Stimulated activated CD4-positive, alpha-beta T cell treated with anti-CD3 and anti-CD28 coated beads, Interleukin-1b, Interleukin-23, amount 100 ng/mL, for 1 hour (primary cell): Measurements from ENCODE around the gene PLEKHA7.

Experiments
- DNase-seq, 2 donors: peaks; one replicate each; pipeline ENCODE4 v3.0.0-alpha.2; 2020; ENCODE audit warnings: low read depth in 2 of 2

Gene PLEKHA7

DNA sequence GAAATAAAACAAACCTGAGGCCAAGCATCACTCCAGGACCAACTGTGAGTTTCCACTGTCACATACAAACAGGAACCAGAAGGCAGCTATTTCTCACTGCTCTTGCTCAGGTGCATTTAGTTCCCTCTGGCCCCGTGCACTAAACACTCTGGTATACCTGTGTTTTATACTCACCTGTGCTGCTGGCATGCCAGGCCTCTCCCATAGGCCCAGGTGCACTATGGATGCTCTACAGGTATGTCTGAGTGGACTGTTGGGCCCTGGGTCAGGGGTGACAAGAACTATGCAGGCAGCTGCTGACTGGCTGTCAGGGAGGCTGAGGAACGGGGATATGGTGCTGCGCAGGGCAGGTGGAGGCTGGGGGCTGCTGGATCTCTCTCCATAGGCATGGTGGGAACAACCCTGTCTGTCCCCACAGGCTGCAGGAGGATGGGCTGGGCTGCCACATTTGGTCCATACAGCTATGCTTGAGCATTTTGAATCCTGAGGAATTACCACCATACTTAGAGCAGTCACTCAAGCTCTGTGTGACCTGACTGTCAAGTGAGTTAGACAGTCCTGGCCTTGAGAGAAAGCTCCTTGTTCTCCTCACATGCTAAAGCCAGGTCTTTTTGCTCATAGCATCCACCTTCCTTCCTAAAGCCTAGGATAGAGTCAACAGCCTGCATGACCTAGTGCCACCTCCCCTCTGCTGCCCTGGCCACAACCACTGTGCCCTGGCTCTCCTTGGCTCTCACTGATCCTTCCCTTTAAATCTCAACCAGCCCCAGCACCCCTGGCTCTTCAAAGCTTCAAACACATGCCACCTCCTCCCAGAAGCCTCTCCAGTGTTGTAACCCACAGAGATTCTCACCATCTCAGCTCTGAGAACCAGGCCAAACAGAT lies 202.8 kb downstream of the PLEKHA7 start:
- no peak for DNase-seq

DNA sequence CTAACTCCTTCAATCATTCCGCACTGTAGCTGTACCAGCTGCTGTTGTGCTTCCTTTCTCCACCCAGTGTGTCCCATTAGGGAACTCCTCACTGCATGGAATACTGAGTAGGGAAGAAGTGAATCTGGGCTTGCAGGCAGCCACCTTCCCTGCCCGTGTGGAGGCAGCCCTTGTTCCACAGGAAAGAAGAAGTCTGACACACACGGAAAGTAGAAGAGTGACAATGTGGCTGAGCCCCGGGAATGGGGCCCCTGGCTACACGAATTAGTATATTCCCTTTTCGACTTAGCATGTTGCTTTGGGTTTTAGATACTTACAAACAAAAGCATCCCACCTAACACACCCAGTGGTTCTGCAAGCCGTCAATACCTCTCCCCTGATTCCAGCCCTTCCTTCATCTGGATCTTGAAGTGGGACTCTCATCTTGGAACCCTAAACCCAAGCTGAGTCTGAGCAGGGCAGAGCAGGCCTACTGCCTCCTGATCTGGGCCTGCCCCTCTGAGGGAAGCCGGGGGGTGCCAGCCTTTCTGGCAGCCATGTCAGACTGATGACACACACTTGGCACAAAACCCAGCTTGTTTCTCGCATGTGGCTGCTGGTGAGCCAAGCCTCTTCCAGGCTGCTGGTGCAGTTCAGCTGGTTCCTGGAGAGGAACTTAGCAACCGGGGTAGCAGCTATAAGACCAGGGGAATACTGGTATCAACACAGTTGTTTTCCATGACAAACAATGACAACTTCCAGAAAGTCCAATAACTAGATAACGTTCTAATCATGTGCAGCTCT lies 204.1 kb downstream of the PLEKHA7 start:
- no peak for DNase-seq

DNA sequence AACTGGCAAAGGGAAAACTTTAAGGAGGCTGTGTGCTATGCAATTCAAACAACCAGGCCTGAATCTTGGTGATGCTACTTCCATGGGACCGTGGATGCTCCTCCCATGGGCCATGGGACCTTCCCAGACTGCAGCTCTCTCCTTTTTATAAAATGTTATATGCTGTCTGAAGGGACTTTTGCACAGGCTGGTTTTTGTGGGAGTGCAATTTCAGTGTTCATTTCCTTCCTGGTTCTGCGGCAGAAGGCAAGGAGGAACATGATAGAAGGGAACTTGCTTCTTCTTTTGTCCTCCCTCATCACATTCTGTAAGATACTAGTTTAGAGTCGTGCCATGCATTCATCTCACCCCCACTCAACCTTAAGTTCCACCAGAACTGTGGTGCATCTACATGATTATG lies 206.9 kb downstream of the PLEKHA7 start:
- no peak for DNase-seq

DNA sequence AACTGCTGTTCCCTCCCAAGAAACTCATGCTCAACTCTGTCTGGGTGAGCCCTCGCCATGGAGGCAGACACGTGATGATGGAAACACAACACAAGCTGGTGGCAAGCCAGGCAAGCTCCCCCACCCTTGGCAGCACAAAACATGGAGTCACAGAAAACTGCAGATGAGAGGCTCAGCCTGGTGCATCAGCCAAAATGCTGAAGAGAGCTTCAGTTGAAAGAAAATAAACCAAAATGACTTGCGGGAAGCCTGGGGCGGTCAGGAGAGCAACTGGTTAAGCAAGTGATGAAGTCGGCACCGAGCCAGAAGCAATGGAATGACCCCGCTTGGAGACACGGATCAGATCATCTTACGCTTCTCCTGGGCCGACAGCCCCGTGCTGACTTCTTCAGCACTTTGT lies 207.4 kb downstream of the PLEKHA7 start:
- no peak for DNase-seq

DNA sequence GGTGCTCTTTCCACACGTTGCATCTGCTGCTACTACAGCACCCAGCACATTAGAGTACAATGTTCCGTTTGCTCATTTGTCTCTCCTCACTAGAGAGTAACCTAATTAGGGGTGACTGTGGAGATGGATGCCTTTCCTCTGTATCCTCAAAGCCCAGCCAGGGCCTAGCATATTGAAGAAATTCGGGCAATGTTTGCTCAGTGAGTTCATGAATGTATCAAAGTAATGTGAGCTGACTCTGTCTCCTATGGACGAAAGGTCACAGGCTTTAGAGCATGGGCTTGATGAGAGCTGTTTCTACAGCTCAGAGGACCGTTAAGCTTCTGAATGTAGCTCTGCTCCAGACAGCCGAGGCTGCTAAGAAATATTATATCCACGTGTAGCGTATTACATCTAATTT lies 208.3 kb downstream of the PLEKHA7 start:
- no peak for DNase-seq

DNA sequence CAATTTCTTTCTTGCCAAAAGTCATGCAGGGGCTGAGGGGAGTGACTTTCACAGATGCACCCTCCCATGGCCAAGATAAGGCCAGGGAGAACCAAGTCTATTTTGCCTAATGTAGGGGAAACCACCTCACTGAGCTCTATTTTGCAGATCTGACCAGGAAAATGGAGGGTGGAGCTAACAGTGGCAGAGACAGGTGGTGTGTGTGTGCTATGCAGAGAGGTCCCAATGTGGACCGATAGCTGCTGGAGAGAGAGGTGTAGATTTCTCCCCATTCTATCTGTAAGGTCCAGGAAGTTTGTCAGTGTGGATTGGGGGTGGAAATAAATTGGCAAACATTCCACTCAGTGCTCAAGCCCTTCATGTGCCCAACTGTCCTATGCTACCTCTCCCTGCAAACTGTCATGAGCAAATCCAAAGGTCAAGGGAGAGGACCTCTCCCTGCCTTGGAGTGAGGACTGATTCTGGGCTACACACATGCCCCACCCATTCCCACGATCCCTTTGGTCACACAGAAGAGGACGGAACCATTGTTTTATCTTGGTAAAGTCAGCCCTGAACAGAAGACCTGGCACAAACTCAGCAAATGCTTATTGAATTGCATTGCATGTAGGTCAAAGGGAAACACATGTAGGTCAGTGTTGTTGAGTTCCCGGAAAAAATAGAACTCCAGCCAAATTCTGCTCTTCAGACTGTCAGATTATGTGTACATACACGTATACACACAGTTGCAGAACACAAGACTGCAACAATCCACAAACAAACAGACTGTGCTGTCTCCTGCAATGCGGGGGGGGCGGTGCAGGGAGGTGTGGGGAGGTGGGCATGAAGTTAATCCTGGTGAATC lies 209.9 kb downstream of the PLEKHA7 start:
- DNase-seq, result no peak

DNA sequence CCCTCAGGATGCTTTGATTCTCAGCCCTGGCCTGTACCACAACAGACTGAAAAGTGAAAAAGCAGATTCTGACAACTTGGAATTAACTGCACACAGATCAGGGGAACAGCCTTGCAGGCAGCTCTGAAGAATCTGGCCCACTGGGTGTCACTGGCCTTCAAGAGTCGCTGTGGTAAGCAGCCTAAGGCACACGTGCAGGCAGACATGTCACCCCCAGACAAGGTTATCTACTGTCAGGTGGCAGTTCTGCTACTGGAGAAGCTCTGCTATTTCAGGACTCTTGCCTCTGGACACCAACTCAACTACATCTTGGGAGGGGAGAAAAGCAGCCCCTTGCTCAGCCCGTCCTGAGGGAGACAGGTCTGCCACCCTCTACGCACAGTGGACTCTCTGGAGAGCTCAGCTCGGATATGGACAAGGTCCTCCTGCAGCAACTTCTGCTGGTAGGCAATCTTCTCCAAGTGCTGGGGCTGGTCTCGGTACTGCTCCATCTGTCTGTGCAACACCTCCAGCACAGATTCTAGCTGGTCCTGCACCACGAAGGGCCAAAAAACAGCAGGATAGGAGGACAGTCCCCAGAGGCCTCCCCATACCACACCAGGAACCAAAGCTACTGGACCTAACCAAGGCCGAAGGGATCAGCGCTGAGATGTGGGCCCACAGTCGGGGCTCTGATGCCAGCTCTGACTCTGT lies 212.8 kb downstream of the PLEKHA7 start:
- DNase-seq, result no peak

DNA sequence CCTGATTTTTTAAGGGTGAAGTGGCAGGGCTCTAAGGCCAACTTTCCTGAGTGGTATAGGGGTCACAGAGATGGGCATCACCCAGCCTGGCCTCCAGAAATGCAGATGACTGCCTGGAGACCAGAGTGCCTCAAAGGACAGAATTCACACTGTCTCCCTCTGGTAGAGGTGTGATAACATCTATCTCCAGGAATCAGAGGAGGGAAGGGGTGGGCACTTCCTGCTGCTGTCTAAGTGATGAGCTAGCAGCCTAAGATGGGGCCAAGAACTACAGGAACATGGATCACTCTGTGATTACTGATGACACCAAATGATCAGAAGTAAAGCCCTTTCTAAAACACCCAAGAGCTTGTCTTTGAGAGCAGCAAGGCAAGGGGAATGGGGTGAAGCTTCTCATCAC lies 213.8 kb downstream of the PLEKHA7 start:
- no peak for DNase-seq

DNA sequence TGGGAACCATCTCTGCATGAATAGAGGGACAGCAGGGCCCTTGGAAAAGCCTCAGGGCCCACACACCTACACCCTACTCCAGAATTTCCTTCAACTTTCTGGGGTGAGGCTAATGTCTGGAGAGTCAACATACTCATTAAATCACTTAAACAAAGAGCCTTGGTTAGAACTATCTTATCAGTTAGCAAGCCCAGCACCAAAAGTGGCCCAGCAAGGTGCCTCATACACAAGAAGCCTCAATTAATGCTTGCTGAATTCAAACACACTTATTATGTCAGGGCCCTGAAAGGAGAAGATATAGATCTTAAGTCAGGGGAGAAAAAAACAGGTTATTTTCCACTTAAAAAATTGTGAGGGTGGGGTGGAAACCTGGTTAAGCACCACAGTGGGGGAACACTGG lies 214.3 kb downstream of the PLEKHA7 start:
- no peak for DNase-seq

DNA sequence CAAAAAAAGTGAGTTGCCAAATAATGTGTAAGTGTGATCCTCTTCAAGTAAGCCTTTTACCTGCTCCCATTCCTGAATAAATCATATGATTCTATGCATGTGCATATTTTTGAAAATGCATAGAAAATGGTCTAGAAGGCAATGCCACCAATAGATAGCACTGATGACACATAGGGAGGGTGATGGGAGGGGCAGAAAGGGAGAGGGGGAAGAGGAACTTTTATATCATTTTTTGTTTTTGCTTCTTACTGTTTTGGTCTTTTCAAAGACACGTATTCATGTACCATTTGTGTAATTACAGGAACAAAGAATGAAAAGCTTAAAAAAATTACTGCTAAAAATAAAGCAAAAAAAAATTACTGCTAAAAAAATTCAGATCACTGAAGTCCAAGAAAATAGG lies 215.0 kb downstream of the PLEKHA7 start:
- DNase-seq, result no peak

DNA sequence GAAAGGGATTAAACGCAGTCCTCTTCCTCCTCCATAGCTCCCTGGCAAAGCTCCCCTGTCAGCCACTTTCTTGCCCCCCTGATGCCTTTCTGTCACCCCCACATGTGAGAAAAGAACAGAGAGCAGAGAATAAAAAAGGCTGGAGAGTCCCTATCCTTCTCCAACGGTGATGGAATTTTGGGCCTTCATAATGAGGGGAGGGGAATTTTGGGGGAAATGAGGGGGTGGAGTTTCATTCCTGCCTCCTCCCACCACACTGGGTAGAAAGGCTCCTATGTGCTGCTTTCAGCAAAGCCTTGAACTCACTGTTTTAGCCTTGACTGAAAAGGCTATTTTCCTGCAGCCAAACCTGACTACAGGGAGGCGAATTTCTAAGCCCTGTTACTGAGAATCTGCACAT lies 216.4 kb downstream of the PLEKHA7 start:
- DNase-seq, result no peak

DNA sequence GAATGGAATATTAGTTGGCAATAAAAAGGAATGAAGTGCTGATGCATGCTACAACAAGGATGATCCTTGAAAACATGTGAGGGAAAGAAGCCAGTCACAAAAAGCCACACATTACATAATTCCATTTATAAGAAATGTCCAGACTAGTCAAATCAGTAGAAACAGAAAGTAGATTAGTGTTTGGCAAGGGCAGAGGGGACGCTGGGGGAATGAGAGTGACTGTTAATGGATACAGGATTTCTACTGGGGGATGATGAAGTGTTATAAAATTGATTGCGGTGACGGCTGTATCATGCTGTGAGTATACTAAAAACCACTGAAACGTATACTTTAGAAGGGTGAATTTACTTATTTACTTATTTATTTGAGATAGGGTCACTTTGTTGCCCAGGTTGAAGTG lies 217.9 kb downstream of the PLEKHA7 start:
- no peak for DNase-seq

DNA sequence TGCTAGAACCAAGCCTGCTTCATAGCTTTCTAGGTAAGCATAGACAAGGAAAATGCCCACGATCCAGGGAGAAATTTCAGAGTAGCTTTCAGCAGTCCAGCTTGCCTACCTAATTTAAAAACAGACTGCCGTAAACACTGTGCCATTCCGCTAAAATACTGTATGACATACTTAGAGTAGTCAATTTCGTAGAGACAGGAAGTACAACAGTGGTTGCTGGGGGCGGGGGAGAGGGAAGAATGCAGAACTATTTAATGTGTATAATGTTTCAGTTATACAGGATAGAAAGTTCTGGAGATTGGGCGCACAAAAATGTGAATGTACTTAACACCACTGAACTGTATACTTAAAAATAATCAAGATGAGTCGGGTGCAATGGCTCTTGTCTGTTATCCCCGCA lies 219.1 kb downstream of the PLEKHA7 start:
- no peak for DNase-seq

DNA sequence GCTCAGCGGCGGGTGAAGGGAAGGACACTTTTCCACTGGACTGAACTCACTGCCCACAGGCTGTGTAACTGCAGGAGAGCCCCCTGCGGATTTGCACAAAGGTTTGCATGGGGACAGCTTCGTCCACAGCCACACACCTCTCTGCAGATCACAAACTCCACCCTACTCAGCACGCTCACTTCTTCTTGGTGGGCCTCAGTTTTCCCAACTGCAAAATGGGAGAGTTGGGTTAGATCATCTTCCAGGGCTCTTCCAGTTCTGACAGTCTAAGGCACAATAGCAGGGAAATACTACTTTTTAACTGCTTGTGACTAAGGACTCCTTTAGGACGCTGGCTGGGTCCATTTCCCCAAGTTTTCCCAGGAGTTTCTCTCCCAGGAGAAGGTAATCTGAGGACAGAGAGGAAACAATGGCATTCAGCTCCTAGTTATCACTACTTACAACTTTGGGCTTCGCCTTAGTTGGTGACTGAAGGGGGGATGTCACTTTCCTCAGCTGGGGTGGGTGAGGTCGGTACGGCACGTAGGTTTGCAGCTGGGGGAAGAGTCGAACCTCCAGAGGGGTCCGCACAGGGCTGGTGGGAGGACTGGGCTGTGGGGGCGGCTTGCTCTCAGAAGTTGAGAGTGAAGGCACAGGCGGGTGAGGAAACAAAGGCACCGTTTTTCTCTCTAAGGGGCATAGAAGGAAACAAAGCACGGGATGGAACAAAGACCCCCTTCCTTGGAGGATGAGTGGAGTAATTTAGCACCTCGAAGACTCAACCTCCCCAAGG lies 220.0 kb downstream of the PLEKHA7 start:
- DNase-seq, result no peak

DNA sequence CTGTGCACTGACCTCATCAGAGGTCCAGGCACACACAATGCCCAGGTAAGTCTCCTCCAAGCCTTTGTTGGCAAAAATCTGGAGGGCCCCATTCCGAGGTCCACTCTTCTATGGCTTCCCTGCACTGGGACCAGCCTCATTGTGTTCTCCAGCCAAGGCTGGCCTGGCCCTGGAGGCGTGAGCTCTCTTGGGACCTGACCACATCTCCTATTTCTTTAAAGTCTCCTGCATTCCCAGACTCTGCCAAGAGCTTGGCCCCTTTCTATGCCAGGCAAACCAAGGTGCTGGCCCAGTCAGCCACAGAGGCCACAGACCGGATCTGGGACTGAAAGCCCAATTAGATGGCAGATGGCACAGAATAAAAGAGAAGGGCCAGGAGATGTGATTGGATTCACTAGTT lies 220.7 kb downstream of the PLEKHA7 start:
- no peak for DNase-seq

DNA sequence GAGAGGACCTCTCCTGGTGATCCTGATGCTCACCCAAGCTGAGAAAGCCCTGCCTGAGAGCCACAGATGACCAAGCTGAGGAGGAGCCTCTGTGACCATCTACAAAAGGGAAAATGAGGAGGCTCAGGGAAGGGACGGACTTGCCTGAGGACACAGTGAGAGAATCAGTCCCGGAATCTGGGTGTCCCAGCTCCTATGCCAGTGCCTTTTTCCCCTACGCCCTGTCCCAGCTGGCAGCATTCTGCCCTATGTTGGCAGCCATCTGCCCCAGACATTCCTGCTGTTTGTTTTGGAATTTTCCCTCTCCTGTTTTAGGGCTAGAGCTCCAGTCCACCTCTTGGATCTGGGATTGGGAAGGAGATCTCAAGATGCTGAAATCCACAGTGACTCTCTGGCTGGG lies 221.2 kb downstream of the PLEKHA7 start:
- DNase-seq, result no peak

DNA sequence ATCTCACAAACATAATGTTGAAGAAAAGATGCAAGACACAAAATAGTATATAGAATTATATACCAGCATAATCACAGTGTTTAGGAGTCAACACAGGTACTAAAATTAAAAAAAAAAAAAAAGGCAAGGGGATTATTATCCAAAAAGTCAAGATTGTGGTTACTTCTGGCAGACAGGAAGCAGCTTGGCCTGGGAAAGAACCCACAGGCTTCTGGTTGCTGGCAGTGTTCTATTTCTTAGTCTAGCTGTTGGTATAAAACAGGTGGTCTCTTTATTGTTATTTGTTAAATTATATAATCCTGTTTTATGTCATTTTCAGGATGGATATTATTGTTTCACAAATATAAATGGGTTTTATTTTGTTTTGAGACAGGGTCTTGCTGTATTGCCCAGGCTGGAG lies 221.8 kb downstream of the PLEKHA7 start:
- no peak for DNase-seq

DNA sequence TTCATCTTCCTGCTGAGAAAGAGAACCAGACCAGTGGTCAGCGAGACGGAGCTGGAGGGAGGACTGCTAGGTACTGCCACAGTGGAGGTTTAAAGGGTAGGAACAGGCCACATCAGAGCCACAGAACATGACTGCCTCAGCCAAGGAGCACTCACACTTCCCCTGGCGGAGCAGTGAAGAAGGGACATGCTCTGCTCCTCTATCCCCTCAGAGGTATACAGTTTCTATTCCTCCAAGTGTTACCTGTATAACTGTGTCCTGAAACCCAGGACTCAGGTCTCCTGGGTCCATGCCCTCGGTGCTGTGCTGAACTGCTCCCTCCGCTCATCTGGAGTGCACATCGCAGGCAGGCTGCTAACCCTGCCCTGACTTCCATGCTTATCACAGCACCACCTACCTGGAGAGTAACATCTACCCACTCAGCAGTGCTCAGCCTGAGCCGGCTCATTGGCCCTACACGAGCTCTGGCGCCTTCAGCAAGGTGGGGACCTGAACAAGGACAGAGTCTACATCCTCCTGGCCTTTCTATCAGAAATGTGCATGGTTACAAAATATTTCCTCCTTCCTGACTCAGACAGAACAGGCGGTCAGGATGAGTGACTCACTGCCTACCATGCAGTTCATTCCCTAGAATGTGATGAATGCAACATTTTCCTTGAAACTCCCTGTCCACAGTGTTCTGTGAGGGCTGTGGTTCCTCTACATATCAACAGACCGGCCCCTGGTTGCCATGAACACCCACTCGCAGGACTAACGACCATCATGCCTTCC lies 222.8 kb downstream of the PLEKHA7 start:
- DNase-seq, result no peak

DNA sequence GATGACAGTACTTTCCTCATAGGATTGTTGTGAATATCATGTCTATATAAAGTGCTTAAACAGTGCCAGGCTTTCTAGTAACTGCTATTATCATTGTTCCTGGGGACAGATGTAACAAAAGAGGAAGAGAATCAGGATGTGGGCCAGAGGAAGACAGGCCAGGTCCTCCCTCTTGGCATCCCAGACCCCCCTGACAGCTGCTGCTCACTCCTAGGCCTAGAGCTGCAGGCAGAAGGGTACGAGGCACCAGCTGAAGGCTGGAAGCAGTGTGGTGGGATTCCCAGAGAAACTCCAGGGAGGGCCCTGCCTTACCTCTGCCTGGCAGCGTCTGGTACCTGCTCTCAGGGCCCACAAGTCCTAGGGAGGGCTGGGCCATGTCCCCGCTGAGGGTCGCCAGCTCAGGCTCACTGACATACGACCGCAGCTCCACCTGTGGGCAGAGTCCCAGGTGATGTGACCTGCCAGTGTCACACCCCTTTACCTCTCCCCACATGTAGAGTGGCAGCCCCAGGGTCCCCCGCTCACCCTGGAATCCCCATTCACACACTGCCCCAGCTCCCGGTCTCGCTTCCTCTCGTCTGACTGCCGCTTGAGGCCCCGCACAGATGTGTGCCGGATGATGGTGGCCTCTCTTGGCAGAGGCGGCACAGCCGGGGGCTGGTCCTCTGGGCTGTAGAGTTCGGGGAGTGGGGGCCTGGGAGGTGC lies 223.6 kb downstream of the PLEKHA7 start:
- no peak for DNase-seq
